PC-3 (cell line): ENCODE results near the gene SFTPD. TPM values are rescaled to one million over a fixed set of nuclear protein-coding genes. Genes with fewer than 3 reads are reported as not detected.

Source experiments
- ATAC-seq: fragments of 200-7000 bp; cut with Tn5 transposase; 2 replicates; pipeline ENCODE4 v1.9.1; 2020; ENCODE audit warnings: mild to moderate bottlenecking, moderate library complexity
- BruUV-seq: library from RNA; stranded (reverse); fragments of 400-500 nt; replicated peaks from 2 replicates; lab custom pipeline; 2021; lab: Mats Ljungman, UMichigan
- CTCF ChIA-PET: fragments of 300-600 bp; sonication (Branson Sonifier 250); formaldehyde crosslinking; loops from one replicate; lab custom pipeline; 2022; ENCODE audit warnings: antibody characterized with exemption; lab: Charles Lee
- POLR2A ChIA-PET: fragments of 300-600 bp; sonication (Branson Sonifier 250); formaldehyde crosslinking; loops from one replicate; lab custom pipeline; 2022; ENCODE audit warnings: antibody characterized with exemption; ENCODE audit not compliant: unreplicated experiment; lab: Charles Lee
- DNase-seq: peaks from one replicate; pipeline ENCODE4 v3.0.0-alpha.2; 2015
- H2AFZ ChIP-seq: fragments of 300-600 bp; sonication (generic); 2 replicates; pipeline ENCODE4 v1.6.0; 2016; ENCODE audit warnings: antibody characterized with exemption, low read length
- H3F3A ChIP-seq: fragments of 300-600 bp; sonication (generic); one replicate; pipeline ENCODE4 v1.6.0; 2017; ENCODE audit warnings: antibody characterized with exemption, low read length, control low read depth, mild to moderate bottlenecking; ENCODE audit not compliant: unreplicated experiment
- H3K27ac ChIP-seq: fragments of 300-600 bp; sonication (generic); 2 replicates; pipeline ENCODE4 v1.5.1; 2016; ENCODE audit warnings: mild to moderate bottlenecking, low read length
- H3K27me3 ChIP-seq: fragments of 300-600 bp; sonication (generic); 2 replicates; pipeline ENCODE4 v1.6.1; 2016; ENCODE audit warnings: low read length, mixed read lengths
- H3K36me3 ChIP-seq: fragments of 300-600 bp; sonication (generic); 2 replicates; pipeline ENCODE4 v1.6.1; 2016; ENCODE audit warnings: low read depth, mixed run types, low read length, mixed read lengths
- H3K4me1 ChIP-seq: fragments of 300-600 bp; sonication (generic); 2 replicates; pipeline ENCODE4 v1.5.1; 2016; ENCODE audit warnings: low read length; ENCODE audit not compliant: insufficient read depth
- H3K4me2 ChIP-seq: fragments of 300-600 bp; sonication (generic); 2 replicates; pipeline ENCODE4 v1.6.0; 2016; ENCODE audit warnings: low read length
- H3K4me3 ChIP-seq: fragments of 300-600 bp; sonication (generic); 2 replicates; pipeline ENCODE4 v1.5.1; 2016; ENCODE audit warnings: mild to moderate bottlenecking, low read length, mixed read lengths
- H3K79me2 ChIP-seq: fragments of 300-600 bp; sonication (generic); 2 replicates; pipeline ENCODE4 v1.6.1; 2017; ENCODE audit warnings: low read length, mixed read lengths
- H3K9ac ChIP-seq: fragments of 300-600 bp; sonication (generic); 2 replicates; pipeline ENCODE4 v1.6.0; 2016; ENCODE audit warnings: mild to moderate bottlenecking, low read length
- H3K9me2 ChIP-seq: fragments of 300-600 bp; sonication (generic); replicated peaks from 2 replicates; pipeline ENCODE4 v1.6.1; 2016; ENCODE audit warnings: mixed run types, low read length, mixed read lengths
- H3K9me3 ChIP-seq: fragments of 300-600 bp; sonication (generic); 2 replicates; pipeline ENCODE4 v1.6.1; 2016; ENCODE audit warnings: low read length, mixed read lengths
- H4K20me1 ChIP-seq: fragments of 300-600 bp; sonication (generic); 2 replicates; pipeline ENCODE4 v1.6.1; 2016; ENCODE audit warnings: low read length, mixed read lengths
- CTCF ChIP-seq: fragments of 300-600 bp; sonication (generic); conservative IDR thresholded peaks from 2 replicates; pipeline ENCODE4 v1.5.1; 2017; ENCODE audit warnings: antibody characterized with exemption, low read depth, mild to moderate bottlenecking, low read length
- EZH2 ChIP-seq: fragments of 300-600 bp; sonication (generic); IDR thresholded peaks from one replicate; pipeline ENCODE4 v1.6.1; 2017; ENCODE audit warnings: antibody characterized with exemption, mild to moderate bottlenecking, low read length; ENCODE audit not compliant: unreplicated experiment
- EZH2phosphoT487 ChIP-seq: fragments of 300-600 bp; sonication (generic); IDR thresholded peaks from 2 replicates; pipeline ENCODE4 v1.6.1; 2018; ENCODE audit warnings: mild to moderate bottlenecking, antibody characterized with exemption, low read length, borderline replicate concordance
- intact Hi-C: fragments of 100-400 bp; cut with micrococcal nuclease; formaldehyde crosslinking; loops from 2 replicates; pipeline ENCODE4 v1.9.0; 2023
- total RNA-seq: library from RNA; depleted of rRNA; stranded (reverse); fragments of >200 nt; gene quantifications from 2 replicates; pipeline ENCODE4 v1.2.3, GENCODE V29; 2014

Gene SFTPD
- total RNA-seq, 1 experiment from 2014 or later, result not detected

- Histone ChIP-seq H3K4me3 (no peak overlapping the region), H4K20me1 (no peaks in the 10 kb centered on the region), H3K27me3 (peaks cover 22% of the 10 kb centered on the region), H3K9me3 (peaks cover 9% of the 10 kb centered on the region), H3K9ac (no peak overlapping the region), H2AFZ (no peak overlapping the region), H3F3A (no peaks in the 10 kb centered on the region), H3K4me1 (no peaks in the 10 kb centered on the region), H3K79me2 (no peaks in the 10 kb centered on the region), H3K36me3 (no peaks in the 10 kb centered on the region), H3K27ac (no peak overlapping the region), H3K4me2 (no peak overlapping the region), H3K9me2 (no peaks in the 10 kb centered on the region)
- no peak for ATAC-seq
- no TSS peak for BruUV-seq
- no peak for TF ChIP-seq EZH2phosphoT487
- TF ChIP-seq EZH2, result no peak
- TF ChIP-seq CTCF, result no peak
- ChIA-PET POLR2A (no interaction called here), CTCF (no interaction called here)
- intact Hi-C loops, result no loop called here
- no peak for DNase-seq
Measured at GRCh38 chr10:79970062-79970461, 21.2 kb upstream of the SFTPD start.

- H2AFZ ChIP-seq, result no peak overlapping the region
- no peaks in the 10 kb centered on the region for H3K36me3 ChIP-seq
- H3K79me2 ChIP-seq, result no peaks in the 10 kb centered on the region
- H3K9ac ChIP-seq, result no peak overlapping the region
- no peak overlapping the region for H3K4me3 ChIP-seq
- TF ChIP-seq EZH2phosphoT487, result no peak
- TF ChIP-seq EZH2, result no peak
- no peak for TF ChIP-seq CTCF
- H3K9me3 ChIP-seq, result peaks cover 9% of the 10 kb centered on the region; the same call in 1 of the 2 replicates
- no peaks in the 10 kb centered on the region for H3F3A ChIP-seq
- no peak for ATAC-seq
- no peak for DNase-seq
- ChIA-PET CTCF (no interaction called here), POLR2A (no interaction called here)
- no peak overlapping the region for H3K4me2 ChIP-seq
- no TSS peak for BruUV-seq
- H3K27ac ChIP-seq, result no peak overlapping the region
- H4K20me1 ChIP-seq, result no peaks in the 10 kb centered on the region
- H3K9me2 ChIP-seq, result no peaks in the 10 kb centered on the region
- H3K27me3 ChIP-seq, result peaks cover 82% of the 10 kb centered on the region
- no peaks in the 10 kb centered on the region for H3K4me1 ChIP-seq
- intact Hi-C loops, result no loop called here
Measured at GRCh38 chr10:79947787-79948424, 999 bp downstream of the SFTPD start.

GRCh38 chr10:79947083-79947415 lies 1.9 kb downstream of the SFTPD start:
- POLR2A ChIA-PET, result no interaction called here
- ATAC-seq, result no peak

More at GRCh38 chr10:79947083-79947415, 1.9 kb downstream of the SFTPD start:
- peaks cover 6% of the 10 kb centered on the region; the same call in 1 of the 2 replicates for H3K9me3 ChIP-seq
- BruUV-seq, result no TSS peak
- peak; percentile 47 for DNase-seq
- peaks cover 89% of the 10 kb centered on the region for H3K27me3 ChIP-seq
- no peaks in the 10 kb centered on the region for H3K9me2 ChIP-seq
- no peak overlapping the region for H3K4me3 ChIP-seq
- H2AFZ ChIP-seq, result no peak overlapping the region
- no peaks in the 10 kb centered on the region for H3K36me3 ChIP-seq
- no peaks in the 10 kb centered on the region for H3K79me2 ChIP-seq
- H3F3A ChIP-seq, result no peaks in the 10 kb centered on the region
- no peak overlapping the region for H3K27ac ChIP-seq
- H3K4me2 ChIP-seq, result no peak overlapping the region
- no peak for TF ChIP-seq EZH2phosphoT487
- TF ChIP-seq CTCF, result no peak
- no peak for TF ChIP-seq EZH2
- CTCF ChIA-PET, result no interaction called here
- intact Hi-C loops, result no loop called here
- H3K9ac ChIP-seq, result no peak overlapping the region
- no peaks in the 10 kb centered on the region for H4K20me1 ChIP-seq
- no peaks in the 10 kb centered on the region for H3K4me1 ChIP-seq
